Tibial artery (tissue), 4 donors: ENCODE results near the gene C1QTNF9.

ENCODE experiments used
- DNase-seq, 2 donors: peaks; one replicate each; pipeline ENCODE4 v3.0.0-alpha.2; 2019
- H3K27ac ChIP-seq, 2 donors: fragments of 200-600 bp; sonication (generic) in 1 of 2; 1 replicate in 1 of 2; 2 replicates in 1 of 2; pipeline ENCODE4 v1.5.1; 2018 to 2019; ENCODE audit warnings: mild to moderate bottlenecking in 1 of 2
- H3K27me3 ChIP-seq, 2 donors: fragments of 200-600 bp; sonication (generic) in 1 of 2; one replicate each; pipeline versions ENCODE4 v1.5.1 to v1.6.0; 2016 to 2019
- H3K36me3 ChIP-seq, 3 donors: fragments of 200-600 bp; sonication (generic) in 2 of 3; one replicate each; pipeline ENCODE4 v1.5.1; 2016 to 2019; ENCODE audit warnings: mild to moderate bottlenecking in 2 of 3
- H3K4me1 ChIP-seq, 4 donors: fragments of 200-600 bp; sonication (generic) in 2 of 4; 1 replicate in 3 of 4; 2 replicates in 1 of 4; pipeline ENCODE4 v1.5.1; 2016 to 2019
- H3K4me3 ChIP-seq, 2 donors: fragments of 200-600 bp; sonication (generic) in 1 of 2; 1 replicate in 1 of 2; 2 replicates in 1 of 2; pipeline ENCODE4 v1.5.1; 2018 to 2019; ENCODE audit warnings: mild to moderate bottlenecking in 2 of 2
- H3K9me3 ChIP-seq, 3 donors: fragments of 200-600 bp; sonication (generic) in 1 of 3; one replicate each; pipeline ENCODE4 v1.5.1; 2016 to 2019
- CTCF ChIP-seq, 2 experiments: fragments of 200-600 bp in 1 of 2; fragments of 450-650 bp in 1 of 2; IDR thresholded peaks; one replicate each; pipeline ENCODE4 v1.5.1; 2017 to 2019; ENCODE audit warnings: antibody characterized with exemption in 2 of 2, mild to moderate bottlenecking in 1 of 2, moderate library complexity in 1 of 2
- intact Hi-C: fragments of 100-400 bp; cut with DNase I; formaldehyde crosslinking; loops from one replicate; pipeline ENCODE4 v1.15.0; 2023; ENCODE audit warnings: low total_unique reads

Gene C1QTNF9

GRCh38 chr13:24272452-24273161 lies 36.8 kb upstream of the C1QTNF9 start:
- Histone ChIP-seq H3K27me3 (no peaks in the 10 kb centered on the region), H3K4me1 (peaks cover 0 to 27% (median 15%) of the 10 kb centered on the region in 4 donors), H3K36me3 (no peaks in the 10 kb centered on the region), H3K27ac (peak overlapping the region; percentile 84 to 87), H3K4me3 (peak overlapping the region; percentile 45 to 58), H3K9me3 (no peaks in the 10 kb centered on the region)
- no peak for DNase-seq
- intact Hi-C loops, result no loop called here
- TF ChIP-seq CTCF (IDR thresholded peaks at IDR 0.05), result no peak

GRCh38 chr13:24273926-24274325 lies 35.5 kb upstream of the C1QTNF9 start:
- H3K9me3 ChIP-seq, result no peaks in the 10 kb centered on the region
- no peaks in the 10 kb centered on the region for H3K27me3 ChIP-seq
- no peak overlapping the region for H3K4me3 ChIP-seq
- intact Hi-C loops, result no loop called here
- H3K4me1 ChIP-seq, result peaks cover 0 to 27% (median 15%) of the 10 kb centered on the region in 4 donors
- TF ChIP-seq CTCF (IDR thresholded peaks at IDR 0.05), result no peak
- DNase-seq, result no peak
- no peaks in the 10 kb centered on the region for H3K36me3 ChIP-seq
- no peak overlapping the region for H3K27ac ChIP-seq

GRCh38 chr13:24274452-24275021 lies 34.8 kb upstream of the C1QTNF9 start:
- intact Hi-C loops, result no loop called here
- Histone ChIP-seq H3K36me3 (no peaks in the 10 kb centered on the region), H3K4me3 (no peak overlapping the region), H3K9me3 (no peaks in the 10 kb centered on the region), H3K27ac (no peak overlapping the region), H3K27me3 (no peaks in the 10 kb centered on the region), H3K4me1 (peaks cover 0 to 27% (median 15%) of the 10 kb centered on the region in 4 donors)
- DNase-seq, result no peak
- TF ChIP-seq CTCF (IDR thresholded peaks at IDR 0.05), result no peak

- TF ChIP-seq CTCF (IDR thresholded peaks at IDR 0.05), result no peak
- no peaks in the 10 kb centered on the region for H3K9me3 ChIP-seq
- DNase-seq, result no peak
- no peaks in the 10 kb centered on the region for H3K36me3 ChIP-seq
- H3K4me3 ChIP-seq, result no peak overlapping the region
- intact Hi-C loops, result no loop called here
- H3K27me3 ChIP-seq, result no peaks in the 10 kb centered on the region
- no peak overlapping the region for H3K27ac ChIP-seq
- H3K4me1 ChIP-seq, result peaks cover 0 to 24% (median 15%) of the 10 kb centered on the region in 4 donors
Observed at GRCh38 chr13:24275041-24275440, 34.3 kb upstream of the C1QTNF9 start.

- no peaks in the 10 kb centered on the region for H3K36me3 ChIP-seq
- no peak overlapping the region for H3K4me3 ChIP-seq
- H3K27ac ChIP-seq, result no peak overlapping the region
- DNase-seq, result no peak
- H3K9me3 ChIP-seq, result no peaks in the 10 kb centered on the region
- no peak for TF ChIP-seq CTCF (IDR thresholded peaks at IDR 0.05)
- peaks cover 0 to 15% (median 9%) of the 10 kb centered on the region in 4 donors for H3K4me1 ChIP-seq
- intact Hi-C loops, result no loop called here
- no peaks in the 10 kb centered on the region for H3K27me3 ChIP-seq
Observed at GRCh38 chr13:24276306-24276705, 33.1 kb upstream of the C1QTNF9 start.
